Transverse colon (tissue), 4 donors: ENCODE results near the gene MSI2. TPM values are rescaled to one million over a fixed set of nuclear protein-coding genes. Genes with fewer than 3 reads are reported as not detected.

Experiments used
- DNase-seq: peaks from one replicate; pipeline ENCODE4 v3.0.0-alpha.2; 2019
- H3K27ac ChIP-seq, 4 donors: fragments of 200-600 bp; sonication (generic); 2 replicates each; pipeline ENCODE4 v1.5.1; 2016 to 2018; ENCODE audit warnings: inconsistent platforms in 4 of 4
- H3K27me3 ChIP-seq: fragments of 200-600 bp; sonication (generic); 2 replicates; pipeline ENCODE4 v1.5.1; 2017; ENCODE audit warnings: inconsistent platforms
- H3K36me3 ChIP-seq, 4 donors: fragments of 200-600 bp; sonication (generic); 2 replicates each; pipeline ENCODE4 v1.5.1; 2017 to 2019; ENCODE audit warnings: inconsistent platforms in 4 of 4
- H3K4me1 ChIP-seq, 4 donors: fragments of 200-600 bp; sonication (generic); 2 replicates each; pipeline ENCODE4 v1.5.1; 2017 to 2020; ENCODE audit warnings: inconsistent platforms in 4 of 4
- H3K4me3 ChIP-seq, 4 donors: fragments of 200-600 bp; sonication (generic); 1 replicate in 1 of 4; 2 replicates in 3 of 4; pipeline versions ENCODE4 v1.5.1 to v1.6.1; 2017 to 2019; ENCODE audit warnings: inconsistent platforms in 4 of 4
- H3K9me3 ChIP-seq, 2 donors: fragments of 200-600 bp; sonication (generic); 2 replicates each; pipeline ENCODE4 v1.5.1; 2017 to 2019; ENCODE audit warnings: inconsistent platforms in 2 of 2
- CTCF ChIP-seq, 5 experiments: fragments of 200-600 bp in 3 of 5; fragments of 450-650 bp in 2 of 5; sonication (generic) in 3 of 5; IDR thresholded peaks; 1 replicate in 2 of 5; 2 replicates in 3 of 5; pipeline ENCODE4 v1.5.1; 2016 to 2017; ENCODE audit warnings: antibody characterized with exemption in 5 of 5, inconsistent platforms in 3 of 5, mild to moderate bottlenecking in 2 of 5, moderate library complexity in 1 of 5
- EP300 ChIP-seq: sonication (generic); formaldehyde crosslinking; IDR thresholded peaks from one replicate; pipeline ENCODE4 v1.6.1; 2017; ENCODE audit warnings: antibody characterized with exemption, low read depth
- POLR2A ChIP-seq: fragments of 450-650 bp; IDR thresholded peaks from one replicate; pipeline ENCODE4 v1.6.1; 2016; ENCODE audit warnings: antibody characterized with exemption, mild to moderate bottlenecking, moderate library complexity
- POLR2AphosphoS5 ChIP-seq, 3 donors: sonication (generic); formaldehyde crosslinking; IDR thresholded peaks; one replicate each; pipeline ENCODE4 v1.6.1; 2016; ENCODE audit warnings: antibody characterized with exemption in 3 of 3
- WGBS, 2 donors: methylation state at CpG; one replicate each; pipeline ENCODE4 v1.1.5; 2018; ENCODE audit warnings: low coverage in 1 of 2; 5-methylcytosine and 5-hydroxymethylcytosine counted together
- in situ Hi-C, 4 donors: fragments of 200-750 bp; cut with MboI; loops; one replicate each; pipeline versions ENCODE4 v1.15.0 to v1.15.1; 2017; ENCODE audit warnings: low sequenced_read_pairs in 3 of 4, low pct_ligation_motif_present in 1 of 4, low pct_unique_long_range_greater_than_20kb in 1 of 4
- intact Hi-C: fragments of 100-400 bp; cut with DNase I; formaldehyde crosslinking; loops from one replicate; pipeline ENCODE4 v1.15.1; 2023; ENCODE audit warnings: low total_unique reads
- total RNA-seq, 4 donors: library from RNA; depleted of rRNA; stranded (reverse); fragments of >200 nt; gene quantifications; one replicate each; pipeline ENCODE4 v1.1.0, GENCODE V29; 2016

MSI2 gene
- total RNA-seq, 4 donors from 2014 or later: 20.6 to 36.0 (median 29.3) TPM

GRCh38 chr17:57580055-57580739, 323.9 kb downstream of the MSI2 start:
- H3K36me3 ChIP-seq: no peaks in the 10 kb centered on the region
- no peak for DNase-seq
- peaks cover 0 to 11% (median 0%) of the 10 kb centered on the region in 4 donors for H3K4me1 ChIP-seq
- intact Hi-C loops: no loop called here
- H3K27ac ChIP-seq: no peak overlapping the region
- whole genome bisulfite sequencing, 2 donors: 80 to 89% methylated on average over 1 to 5 of the region's 5 CpGs
- no peak overlapping the region for H3K4me3 ChIP-seq
- H3K27me3 ChIP-seq: no peaks in the 10 kb centered on the region
- no peak for TF ChIP-seq POLR2A
- no peak for TF ChIP-seq EP300
- TF ChIP-seq CTCF (IDR thresholded peaks at IDR 0.05): no peak
- TF ChIP-seq POLR2AphosphoS5 (IDR thresholded peaks at IDR 0.05): no peak
- in situ Hi-C loops: no loop called here
- no peaks in the 10 kb centered on the region for H3K9me3 ChIP-seq

GRCh38 chr17:57582881-57583756, 326.8 kb downstream of the MSI2 start:
- DNase-seq: no peak
- 46 to 78% methylated on average over 2 to 6 of the region's 6 CpGs for WGBS, 2 donors
- H3K27ac ChIP-seq: no peak overlapping the region
- intact Hi-C loops (loop anchor here (1.0 kb wide), 1 partner anchor 24 kb away; no protein-coding TSS in a partner anchor), in situ Hi-C loops (no loop called here)
- TF ChIP-seq EP300: no peak
- TF ChIP-seq POLR2A: no peak
- TF ChIP-seq CTCF (IDR thresholded peaks at IDR 0.05): no peak
- TF ChIP-seq POLR2AphosphoS5 (IDR thresholded peaks at IDR 0.05): no peak
- peaks cover 0 to 7% (median 0%) of the 10 kb centered on the region in 4 donors for H3K4me1 ChIP-seq
- no peak overlapping the region for H3K4me3 ChIP-seq
- no peaks in the 10 kb centered on the region for H3K36me3 ChIP-seq
- no peaks in the 10 kb centered on the region for H3K9me3 ChIP-seq
- H3K27me3 ChIP-seq: no peaks in the 10 kb centered on the region

GRCh38 chr17:57584050-57584551, 327.8 kb downstream of the MSI2 start:
- 85% methylated on average over 9 of the region's 9 CpGs; no CpG with 5 or more reads in 1 of the 2 donors for WGBS, 2 donors
- Histone ChIP-seq H3K27ac (no peak overlapping the region), H3K4me1 (no peaks in the 10 kb centered on the region), H3K9me3 (no peaks in the 10 kb centered on the region), H3K27me3 (no peaks in the 10 kb centered on the region), H3K4me3 (no peak overlapping the region), H3K36me3 (no peaks in the 10 kb centered on the region)
- TF ChIP-seq POLR2AphosphoS5 (IDR thresholded peaks at IDR 0.05) (no peak), EP300 (no peak), POLR2A (no peak), CTCF (IDR thresholded peaks at IDR 0.05) (no peak)
- in situ Hi-C loops (no loop called here), intact Hi-C loops (no loop called here)
- DNase-seq: no peak
